Right lobe of liver (tissue), 6 donors: ENCODE results near the gene SEMA4A. TPM values are rescaled to one million over a fixed set of nuclear protein-coding genes. Genes with fewer than 3 reads are reported as not detected.

Experiments
- ATAC-seq, 4 donors: fragments of 200-7000 bp; cut with Tn5 transposase; one replicate each; pipeline ENCODE4 v1.9.1; 2020; ENCODE audit warnings: mild to moderate bottlenecking in 4 of 4, moderate library complexity in 4 of 4
- DNase-seq, 3 donors: peaks; one replicate each; pipeline ENCODE4 v3.0.0-alpha.2; 2020
- H3K27ac ChIP-seq, 3 donors: fragments of 200-600 bp; one replicate each; pipeline ENCODE4 v1.8.0; 2022
- H3K27me3 ChIP-seq, 2 donors: fragments of 200-600 bp; one replicate each; pipeline ENCODE4 v1.8.0; 2022
- H3K36me3 ChIP-seq, 4 donors: fragments of 200-600 bp; sonication (generic) in 1 of 4; one replicate each; pipeline versions ENCODE4 v1.5.1 to v1.8.0; 2017 to 2022; ENCODE audit warnings: control low read depth in 1 of 4
- H3K4me1 ChIP-seq, 4 donors: fragments of 200-600 bp; sonication (generic) in 1 of 4; one replicate each; pipeline versions ENCODE4 v1.5.1 to v1.8.0; 2017 to 2022; ENCODE audit warnings: control low read depth in 1 of 4
- H3K4me3 ChIP-seq, 3 donors: fragments of 200-600 bp; one replicate each; pipeline ENCODE4 v1.8.0; 2022
- H3K9me3 ChIP-seq, 4 donors: fragments of 200-600 bp; sonication (generic) in 1 of 4; one replicate each; pipeline versions ENCODE4 v1.5.1 to v1.8.0; 2017 to 2022; ENCODE audit warnings: control low read depth in 1 of 4
- CTCF ChIP-seq, 4 donors: fragments of 200-600 bp in 3 of 4; fragments of 450-650 bp in 1 of 4; IDR thresholded peaks; one replicate each; pipeline versions ENCODE4 v1.5.1 to v1.8.0; 2016 to 2022; ENCODE audit warnings: antibody characterized with exemption in 4 of 4, mild to moderate bottlenecking in 2 of 4
- POLR2A ChIP-seq: fragments of 450-650 bp; IDR thresholded peaks from one replicate; pipeline ENCODE4 v1.6.1; 2017; ENCODE audit warnings: antibody characterized with exemption, mild to moderate bottlenecking
- WGBS: methylation state at CpG from one replicate; pipeline ENCODE4 v1.1.6; 2018; ENCODE audit warnings: low coverage, low lambda C conversion rate; ENCODE audit not compliant: insufficient coverage; ENCODE audit errors: missing lambda C conversion rate; 5-methylcytosine and 5-hydroxymethylcytosine counted together
- intact Hi-C, 2 donors: fragments of 100-400 bp; cut with DNase I; formaldehyde crosslinking; loops; one replicate each; pipeline versions ENCODE4 v1.11.2 to v1.14.1; 2022
- total RNA-seq, 6 experiments: library from RNA; depleted of rRNA in 2 of 6; stranded (reverse); fragments of >200 nt in 2 of 6; fragmentation: NEBNext Ultra II Directional in 3 of 6; extraction: Animal tissue kit (Norgen Biotek cat#: 25700) in 3 of 6; gene quantifications; one replicate each; pipeline versions ENCODE4 v1.1.0 to v1.2.4, GENCODE V29; 2016 to 2023
- donor health status: DM: no; HTN: yes; CAD: no.
- donor health status: DM: no; HTN: no; CAD: no.
- donor health status: DM: no; HTN: no; CAD: no.
- donor health status: DM: no; HTN: yes; CAD: no.
- donor health status: DM: no; HTN: yes; CAD: no.

Gene SEMA4A
- total RNA-seq, 6 experiments from 2014 or later = 0.62 to 2.6 (median 1.3) TPM

GRCh38 chr1:156112276-156113137 is 40.9 kb upstream of the SEMA4A start:
- TF ChIP-seq CTCF (IDR thresholded peaks at IDR 0.05) (no peak), POLR2A (no peak)
- ATAC-seq (no peak), DNase-seq (no peak)
- WGBS = 81% methylated on average over 7 of the region's 10 CpGs
- Histone ChIP-seq H3K27ac (no peak overlapping the region), H3K36me3 (no peaks in the 10 kb centered on the region), H3K4me1 (peaks cover 0 to 14% (median 6%) of the 10 kb centered on the region in 4 donors), H3K9me3 (no peaks in the 10 kb centered on the region), H3K4me3 (no peak overlapping the region), H3K27me3 (no peaks in the 10 kb centered on the region)
- intact Hi-C loops = no loop called here

- TF ChIP-seq CTCF (IDR thresholded peaks at IDR 0.05) = no peak
- no peak for TF ChIP-seq POLR2A
- Histone ChIP-seq H3K36me3 (no peaks in the 10 kb centered on the region), H3K4me1 (peaks cover 0 to 23% (median 9%) of the 10 kb centered on the region in 4 donors), H3K9me3 (no peaks in the 10 kb centered on the region), H3K27me3 (no peaks in the 10 kb centered on the region), H3K27ac (peak overlapping the region in 2 of 3 donors; percentile 31 to 92), H3K4me3 (no peak overlapping the region)
- WGBS = 66% methylated on average over 2 of the region's 4 CpGs
- ATAC-seq (no peak), DNase-seq (no peak)
- intact Hi-C loops = no loop called here
Measured at GRCh38 chr1:156113282-156113950, 40.0 kb upstream of the SEMA4A start.

GRCh38 chr1:156114101-156114918 is 39.1 kb upstream of the SEMA4A start, which contains the start of gene LMNA:
Gene LMNA, plus strand, starts transcription at chr1:156114711. Its CDS starts 208 bp downstream, at chr1:156114919.
- Histone ChIP-seq H3K27ac (peak within 1 kb of the TSS; percentile 89 to 92 (median 91)), H3K9me3 (no peaks in the 10 kb centered on the region), H3K4me3 (peak within 1 kb of the TSS; percentile 95 to 99 (median 97)), H3K27me3 (no peaks in the 10 kb centered on the region), H3K4me1 (peaks cover 0 to 32% (median 13%) of the 10 kb centered on the region in 4 donors), H3K36me3 (no peaks in the 10 kb centered on the region)
- DNase-seq = peak; percentile 92 to 95 (median 94)
- TF ChIP-seq POLR2A (peak; percentile 96), CTCF (IDR thresholded peaks at IDR 0.05) (no peak)
- ATAC-seq = peak; percentile 74 to 85 (median 82)
- intact Hi-C loops = no loop called here
- 6% methylated on average over 12 of the region's 37 CpGs for WGBS

- intact Hi-C loops = no loop called here
- TF ChIP-seq CTCF (IDR thresholded peaks at IDR 0.05) = no peak
- peak; percentile 47 for TF ChIP-seq POLR2A
- no peaks in the 10 kb centered on the region for H3K36me3 ChIP-seq
- peak in 1 of 3 donors; percentile 68 for DNase-seq
- H3K4me3 ChIP-seq = peak overlapping the region; percentile 95 to 99 (median 97)
- no peaks in the 10 kb centered on the region for H3K27me3 ChIP-seq
- 0% methylated on average over 10 of the region's 49 CpGs for WGBS
- peak; percentile 20 to 59 (median 56) for ATAC-seq
- peaks cover 0 to 39% (median 16%) of the 10 kb centered on the region in 4 donors for H3K4me1 ChIP-seq
- H3K9me3 ChIP-seq = no peaks in the 10 kb centered on the region
- H3K27ac ChIP-seq = peak overlapping the region; percentile 89 to 92 (median 91)
Measured at GRCh38 chr1:156114919-156115513, 38.4 kb upstream of the SEMA4A start.
